Liver (tissue), 3 donors: ENCODE results near the gene ANKRD11.

Experiments
- CTCF ChIP-seq: fragments of 150-350 bp; IDR thresholded peaks from 2 replicates; pipeline ENCODE4 v1.5.1; 2017; ENCODE audit warnings: improper control_type of control experiment, low read depth, low read length; ENCODE audit not compliant: missing input control
- REST ChIP-seq: IDR thresholded peaks from 2 replicates; pipeline ENCODE4 v1.6.1; 2016; ENCODE audit warnings: antibody characterized with exemption, mild to moderate bottlenecking
- TAF1 ChIP-seq: conservative IDR thresholded peaks from 2 replicates; pipeline ENCODE4 v1.6.1; 2016; ENCODE audit warnings: antibody characterized with exemption, mild to moderate bottlenecking
- donor health status: healthy.
- donor health status: healthy.

- no peak for TF ChIP-seq CTCF
- no peak for TF ChIP-seq TAF1
- no peak for TF ChIP-seq REST
Measured at GRCh38 chr16:89368604-89369249, 121.6 kb downstream of the ANKRD11 start.
